Measurements from ENCODE around the gene NADK2. TPM values are rescaled to one million over a fixed set of nuclear protein-coding genes. Genes with fewer than 3 reads are reported as not detected.

NADK2 gene
- total and polyA plus RNA-seq, 9 of the 15 experiments (the other 6 are each of a cell fraction or from before 2014, with no cell fraction given) = 10.6 to 41.0 (median 24.0) TPM

DNA sequence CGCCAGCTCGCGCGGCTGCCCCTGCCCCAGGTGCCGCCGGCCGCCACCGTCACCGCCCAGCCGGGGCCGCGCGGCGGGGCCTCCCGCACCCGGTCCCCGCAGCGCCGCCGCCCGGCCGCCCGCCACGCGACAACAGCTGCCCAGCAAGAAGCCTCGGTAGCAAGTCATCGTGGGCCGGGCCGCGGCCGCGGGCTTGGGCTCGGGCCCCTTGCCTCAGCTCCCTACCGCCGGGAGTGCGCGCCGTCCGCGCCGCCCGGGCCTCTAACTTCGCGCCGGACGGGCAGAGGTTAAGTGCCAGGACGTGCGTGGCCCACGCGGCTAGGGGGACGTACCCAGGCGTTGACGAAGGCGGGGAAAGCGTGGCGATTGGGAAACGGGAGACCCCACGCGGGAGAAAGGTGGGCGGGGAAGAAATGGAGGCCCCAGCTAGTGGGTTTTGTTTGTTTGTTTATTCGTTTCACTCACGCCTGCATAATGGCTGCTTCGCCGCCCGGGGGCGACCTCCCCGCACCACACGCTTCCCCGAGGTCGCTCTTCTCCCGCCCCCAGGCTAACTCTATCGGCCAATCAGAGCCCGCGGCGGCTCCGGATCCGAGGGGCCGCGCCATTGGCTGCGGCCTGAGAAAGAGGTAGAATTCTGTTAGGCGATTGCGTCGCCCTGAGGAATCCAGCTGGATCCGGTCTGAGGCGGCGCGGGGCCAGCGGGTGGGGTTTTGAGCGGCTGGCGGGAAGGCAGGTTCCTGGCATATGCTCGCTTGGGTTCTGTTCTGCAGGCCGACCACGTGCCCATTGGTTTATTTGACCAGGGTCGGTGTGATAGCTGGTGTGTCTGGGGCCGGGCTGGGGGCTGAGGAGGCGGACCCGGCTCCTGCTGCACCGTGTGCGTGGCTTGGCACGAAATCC lies at the start of gene NADK2 (continued):
- peak; percentile 92 for TF ChIP-seq ZNF766 (CRISPR knock-in tag; conservative IDR thresholded peaks at IDR 0.05)
- peak; percentile 82 for TF ChIP-seq POLR2A (conservative IDR thresholded peaks at IDR 0.05)
- TF ChIP-seq, protein P1, sequence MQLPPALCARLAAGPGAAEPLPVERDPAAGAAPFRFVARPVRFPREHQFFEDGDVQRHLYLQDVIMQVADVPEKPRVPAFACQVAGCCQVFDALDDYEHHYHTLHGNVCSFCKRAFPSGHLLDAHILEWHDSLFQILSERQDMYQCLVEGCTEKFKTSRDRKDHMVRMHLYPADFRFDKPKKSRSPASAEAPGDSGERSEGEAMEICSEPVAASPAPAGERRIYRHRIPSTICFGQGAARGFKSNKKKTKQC (CRISPR knock-in tag; IDR thresholded peaks at IDR 0.05) = peak; percentile 96
- TF ChIP-seq, protein P2, sequence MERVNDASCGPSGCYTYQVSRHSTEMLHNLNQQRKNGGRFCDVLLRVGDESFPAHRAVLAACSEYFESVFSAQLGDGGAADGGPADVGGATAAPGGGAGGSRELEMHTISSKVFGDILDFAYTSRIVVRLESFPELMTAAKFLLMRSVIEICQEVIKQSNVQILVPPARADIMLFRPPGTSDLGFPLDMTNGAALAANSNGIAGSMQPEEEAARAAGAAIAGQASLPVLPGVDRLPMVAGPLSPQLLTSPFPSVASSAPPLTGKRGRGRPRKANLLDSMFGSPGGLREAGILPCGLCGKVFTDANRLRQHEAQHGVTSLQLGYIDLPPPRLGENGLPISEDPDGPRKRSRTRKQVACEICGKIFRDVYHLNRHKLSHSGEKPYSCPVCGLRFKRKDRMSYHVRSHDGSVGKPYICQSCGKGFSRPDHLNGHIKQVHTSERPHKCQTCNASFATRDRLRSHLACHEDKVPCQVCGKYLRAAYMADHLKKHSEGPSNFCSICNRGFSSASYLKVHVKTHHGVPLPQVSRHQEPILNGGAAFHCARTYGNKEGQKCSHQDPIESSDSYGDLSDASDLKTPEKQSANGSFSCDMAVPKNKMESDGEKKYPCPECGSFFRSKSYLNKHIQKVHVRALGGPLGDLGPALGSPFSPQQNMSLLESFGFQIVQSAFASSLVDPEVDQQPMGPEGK (CRISPR knock-in tag; IDR thresholded peaks at IDR 0.05; ENCODE audit: borderline replicate concordance) = peak; percentile 84; the same call in 1 of the 2 replicates
- 0 out of 2 replicates have a peak, but pooled peaks have one; percentile 16 for TF ChIP-seq SMARCA5 (IDR thresholded peaks at IDR 0.05)
- TF ChIP-seq, protein P3, sequence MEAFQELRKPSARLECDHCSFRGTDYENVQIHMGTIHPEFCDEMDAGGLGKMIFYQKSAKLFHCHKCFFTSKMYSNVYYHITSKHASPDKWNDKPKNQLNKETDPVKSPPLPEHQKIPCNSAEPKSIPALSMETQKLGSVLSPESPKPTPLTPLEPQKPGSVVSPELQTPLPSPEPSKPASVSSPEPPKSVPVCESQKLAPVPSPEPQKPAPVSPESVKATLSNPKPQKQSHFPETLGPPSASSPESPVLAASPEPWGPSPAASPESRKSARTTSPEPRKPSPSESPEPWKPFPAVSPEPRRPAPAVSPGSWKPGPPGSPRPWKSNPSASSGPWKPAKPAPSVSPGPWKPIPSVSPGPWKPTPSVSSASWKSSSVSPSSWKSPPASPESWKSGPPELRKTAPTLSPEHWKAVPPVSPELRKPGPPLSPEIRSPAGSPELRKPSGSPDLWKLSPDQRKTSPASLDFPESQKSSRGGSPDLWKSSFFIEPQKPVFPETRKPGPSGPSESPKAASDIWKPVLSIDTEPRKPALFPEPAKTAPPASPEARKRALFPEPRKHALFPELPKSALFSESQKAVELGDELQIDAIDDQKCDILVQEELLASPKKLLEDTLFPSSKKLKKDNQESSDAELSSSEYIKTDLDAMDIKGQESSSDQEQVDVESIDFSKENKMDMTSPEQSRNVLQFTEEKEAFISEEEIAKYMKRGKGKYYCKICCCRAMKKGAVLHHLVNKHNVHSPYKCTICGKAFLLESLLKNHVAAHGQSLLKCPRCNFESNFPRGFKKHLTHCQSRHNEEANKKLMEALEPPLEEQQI (IDR thresholded peaks at IDR 0.05) = peak; percentile 95
- TF ChIP-seq SMC3 (conservative IDR thresholded peaks at IDR 0.05; ENCODE audit: insufficient read depth, low read depth, low read length) = peak; percentile 15; the same call in 1 of the 2 replicates
- no peak for TF ChIP-seq HDGF (IDR thresholded peaks at IDR 0.05)
- TF ChIP-seq, protein P4, sequence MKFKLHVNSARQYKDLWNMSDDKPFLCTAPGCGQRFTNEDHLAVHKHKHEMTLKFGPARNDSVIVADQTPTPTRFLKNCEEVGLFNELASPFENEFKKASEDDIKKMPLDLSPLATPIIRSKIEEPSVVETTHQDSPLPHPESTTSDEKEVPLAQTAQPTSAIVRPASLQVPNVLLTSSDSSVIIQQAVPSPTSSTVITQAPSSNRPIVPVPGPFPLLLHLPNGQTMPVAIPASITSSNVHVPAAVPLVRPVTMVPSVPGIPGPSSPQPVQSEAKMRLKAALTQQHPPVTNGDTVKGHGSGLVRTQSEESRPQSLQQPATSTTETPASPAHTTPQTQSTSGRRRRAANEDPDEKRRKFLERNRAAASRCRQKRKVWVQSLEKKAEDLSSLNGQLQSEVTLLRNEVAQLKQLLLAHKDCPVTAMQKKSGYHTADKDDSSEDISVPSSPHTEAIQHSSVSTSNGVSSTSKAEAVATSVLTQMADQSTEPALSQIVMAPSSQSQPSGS (CRISPR knock-in tag; IDR thresholded peaks at IDR 0.05) = 0 out of 2 replicates have a peak, but pooled peaks have one; percentile 76
- peak; percentile 75; the same call in 1 of the 2 replicates for TF ChIP-seq KLF10 (CRISPR knock-in tag; IDR thresholded peaks at IDR 0.05)
- no peak for TF ChIP-seq NR2C1 (IDR thresholded peaks at IDR 0.05)
- TF ChIP-seq NR2C1 (tag; IDR thresholded peaks at IDR 0.05) = peak; percentile 75
- no peak for TF ChIP-seq CREB1 (IDR thresholded peaks at IDR 0.05)
- peak; percentile 69; the same call in 1 of the 2 replicates for TF ChIP-seq CREB1 (CRISPR knock-in tag; IDR thresholded peaks at IDR 0.05)
- no peak; the same call in 1 of the 2 replicates for TF ChIP-seq TRIM28 (IDR thresholded peaks at IDR 0.05)
- 0 out of 2 replicates have a peak, but pooled peaks have one; percentile 20 for TF ChIP-seq RUNX1 (IDR thresholded peaks at IDR 0.05; ENCODE audit: low read depth)
- peak; percentile 36 for TF ChIP-seq NEUROD1 (IDR thresholded peaks at IDR 0.05; ENCODE audit: borderline replicate concordance, low read depth, low read length, partially characterized antibody)
- TF ChIP-seq HSF4 (CRISPR knock-in tag; IDR thresholded peaks at IDR 0.05; ENCODE audit: borderline replicate concordance) = 0 out of 2 replicates have a peak, but pooled peaks have one; percentile 44
- no peak for TF ChIP-seq ZNF551 (CRISPR knock-in tag; IDR thresholded peaks at IDR 0.05)
- peak; percentile 58; the same call in 1 of the 2 replicates for TF ChIP-seq ZNF263 (CRISPR knock-in tag; IDR thresholded peaks at IDR 0.05; ENCODE audit: borderline replicate concordance)
- TF ChIP-seq ZNF184 (CRISPR knock-in tag; IDR thresholded peaks at IDR 0.05) = no peak
- TF ChIP-seq, protein P5, sequence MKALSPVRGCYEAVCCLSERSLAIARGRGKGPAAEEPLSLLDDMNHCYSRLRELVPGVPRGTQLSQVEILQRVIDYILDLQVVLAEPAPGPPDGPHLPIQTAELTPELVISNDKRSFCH (CRISPR knock-in tag; IDR thresholded peaks at IDR 0.05) = no peak
- TF ChIP-seq, protein P5 (tag; IDR thresholded peaks at IDR 0.05) = peak; percentile 88

All from K562 (cell line).